ENCODE measurements around the gene ARMH4.

ARMH4 gene

DNA sequence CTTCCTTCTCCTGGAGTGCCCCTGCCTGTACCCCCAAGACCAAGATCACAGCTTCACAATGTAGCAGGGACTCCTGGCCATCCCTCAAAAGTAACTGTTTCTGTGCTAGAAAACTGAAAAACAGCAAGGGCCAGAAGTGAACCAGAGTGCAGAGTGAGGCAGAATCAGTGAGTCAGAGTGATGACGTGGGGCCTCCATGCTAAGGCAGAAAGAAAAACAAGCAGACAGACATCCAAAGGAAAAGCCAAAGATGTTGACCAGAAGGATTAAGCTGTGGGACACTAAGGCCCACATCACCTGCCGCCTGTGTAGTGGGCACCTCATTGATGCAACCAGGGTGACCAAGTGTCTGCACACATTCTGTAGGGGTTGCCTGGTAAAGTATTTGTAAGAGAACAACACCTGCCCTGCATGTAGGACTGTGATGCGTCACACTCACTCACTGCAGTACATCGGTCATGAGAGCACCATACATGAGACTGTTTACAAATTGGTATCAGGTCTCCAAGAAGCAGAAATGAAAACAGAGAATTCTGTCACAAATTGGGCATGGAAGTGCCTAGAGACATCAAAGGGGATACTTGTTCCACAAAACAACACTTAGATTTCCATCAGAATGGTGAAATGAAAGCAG is 51.2 kb downstream of the ARMH4 start:
- TF ChIP-seq TAF1 (IDR thresholded peaks at IDR 0.05; ENCODE audit: borderline replicate concordance, insufficient read depth, low read length) (no peak), FOXP2 (optimal IDR thresholded peaks at IDR 0.05; ENCODE audit: borderline replicate concordance, extremely low read depth, extremely low read length, insufficient read depth) (no peak), SIN3A (IDR thresholded peaks at IDR 0.05; ENCODE audit: borderline replicate concordance, insufficient read depth, low read length) (no peak)
- TF ChIP-seq, protein P1, sequence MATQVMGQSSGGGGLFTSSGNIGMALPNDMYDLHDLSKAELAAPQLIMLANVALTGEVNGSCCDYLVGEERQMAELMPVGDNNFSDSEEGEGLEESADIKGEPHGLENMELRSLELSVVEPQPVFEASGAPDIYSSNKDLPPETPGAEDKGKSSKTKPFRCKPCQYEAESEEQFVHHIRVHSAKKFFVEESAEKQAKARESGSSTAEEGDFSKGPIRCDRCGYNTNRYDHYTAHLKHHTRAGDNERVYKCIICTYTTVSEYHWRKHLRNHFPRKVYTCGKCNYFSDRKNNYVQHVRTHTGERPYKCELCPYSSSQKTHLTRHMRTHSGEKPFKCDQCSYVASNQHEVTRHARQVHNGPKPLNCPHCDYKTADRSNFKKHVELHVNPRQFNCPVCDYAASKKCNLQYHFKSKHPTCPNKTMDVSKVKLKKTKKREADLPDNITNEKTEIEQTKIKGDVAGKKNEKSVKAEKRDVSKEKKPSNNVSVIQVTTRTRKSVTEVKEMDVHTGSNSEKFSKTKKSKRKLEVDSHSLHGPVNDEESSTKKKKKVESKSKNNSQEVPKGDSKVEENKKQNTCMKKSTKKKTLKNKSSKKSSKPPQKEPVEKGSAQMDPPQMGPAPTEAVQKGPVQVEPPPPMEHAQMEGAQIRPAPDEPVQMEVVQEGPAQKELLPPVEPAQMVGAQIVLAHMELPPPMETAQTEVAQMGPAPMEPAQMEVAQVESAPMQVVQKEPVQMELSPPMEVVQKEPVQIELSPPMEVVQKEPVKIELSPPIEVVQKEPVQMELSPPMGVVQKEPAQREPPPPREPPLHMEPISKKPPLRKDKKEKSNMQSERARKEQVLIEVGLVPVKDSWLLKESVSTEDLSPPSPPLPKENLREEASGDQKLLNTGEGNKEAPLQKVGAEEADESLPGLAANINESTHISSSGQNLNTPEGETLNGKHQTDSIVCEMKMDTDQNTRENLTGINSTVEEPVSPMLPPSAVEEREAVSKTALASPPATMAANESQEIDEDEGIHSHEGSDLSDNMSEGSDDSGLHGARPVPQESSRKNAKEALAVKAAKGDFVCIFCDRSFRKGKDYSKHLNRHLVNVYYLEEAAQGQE (IDR thresholded peaks at IDR 0.05; ENCODE audit: insufficient read depth in 1 of 2, low read depth in 2 of 2, low read length in 2 of 2): no peak

DNA sequence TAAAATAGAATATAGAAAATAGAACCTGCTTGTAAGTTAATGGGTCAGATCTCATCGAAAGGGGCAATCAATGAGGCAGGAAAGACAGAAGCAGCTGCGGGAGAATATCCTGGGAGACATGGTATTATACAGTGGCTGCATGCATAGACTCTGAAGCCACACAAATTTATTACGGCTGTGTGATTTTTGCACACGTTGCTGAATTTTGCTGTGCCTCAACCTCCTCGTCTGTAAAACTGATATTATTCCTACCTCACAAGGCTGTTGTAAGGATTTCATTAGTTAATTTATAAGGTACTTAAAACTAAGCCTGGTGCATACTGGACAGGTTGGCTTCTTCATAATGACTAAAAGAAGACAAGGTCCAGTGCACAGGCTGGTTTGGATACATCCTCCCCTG is 52.3 kb downstream of the ARMH4 start:
- TF ChIP-seq SIN3A (IDR thresholded peaks at IDR 0.05; ENCODE audit: borderline replicate concordance, insufficient read depth, low read length): no peak
- TF ChIP-seq, protein P1 (IDR thresholded peaks at IDR 0.05; ENCODE audit: insufficient read depth in 1 of 2, low read depth in 2 of 2, low read length in 2 of 2): no peak
- no peak for TF ChIP-seq TAF1 (IDR thresholded peaks at IDR 0.05; ENCODE audit: borderline replicate concordance, insufficient read depth, low read length)
- no peak for TF ChIP-seq FOXP2 (optimal IDR thresholded peaks at IDR 0.05; ENCODE audit: borderline replicate concordance, extremely low read depth, extremely low read length, insufficient read depth)
- no peak for TF ChIP-seq POLR2AphosphoS5 (IDR thresholded peaks at IDR 0.05; ENCODE audit: low read depth, low read length)

DNA sequence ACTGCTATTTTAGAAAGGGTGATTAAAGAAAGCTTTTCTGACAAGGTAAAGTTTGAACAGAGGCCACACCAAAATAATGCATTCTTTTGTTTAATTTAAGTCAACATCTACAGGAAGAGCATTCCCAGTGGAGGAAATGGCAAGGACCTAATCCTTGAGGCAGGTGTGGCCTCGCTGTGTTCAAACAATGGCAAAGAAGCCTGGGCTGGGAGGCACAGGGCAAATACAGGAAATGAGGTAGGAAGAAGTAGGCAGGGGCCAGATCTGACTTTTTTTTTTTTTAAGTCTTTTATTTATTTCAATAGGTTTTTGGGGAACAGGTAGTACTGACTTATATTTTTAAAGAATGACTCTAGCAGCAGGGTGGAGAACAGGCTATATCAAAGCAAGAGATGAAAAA is 53.5 kb downstream of the ARMH4 start:
- no peak for TF ChIP-seq SIN3A (IDR thresholded peaks at IDR 0.05; ENCODE audit: borderline replicate concordance, insufficient read depth, low read length)

DNA sequence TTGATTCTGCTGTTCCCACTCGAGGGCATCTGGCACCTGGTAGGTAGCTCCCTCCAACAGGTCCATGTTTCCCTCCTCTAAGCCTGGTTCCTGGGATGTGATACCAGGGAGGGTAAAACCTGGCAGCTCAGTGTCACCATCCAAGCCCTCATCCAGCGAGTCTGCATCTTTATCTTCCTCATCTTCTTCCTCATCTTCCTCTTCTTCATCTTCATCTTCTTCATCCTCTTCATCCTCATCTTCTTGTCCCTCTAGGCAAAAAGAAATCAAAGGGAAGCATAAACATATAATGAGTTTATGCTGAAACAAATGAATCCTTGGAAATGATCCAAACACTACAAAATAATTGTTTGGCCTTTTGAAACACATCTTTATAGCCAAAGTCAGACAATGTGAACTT is 55.3 kb downstream of the ARMH4 start:
- TF ChIP-seq POLR2AphosphoS5 (IDR thresholded peaks at IDR 0.05; ENCODE audit: low read depth, low read length): no peak
- TF ChIP-seq SIN3A (IDR thresholded peaks at IDR 0.05; ENCODE audit: borderline replicate concordance, insufficient read depth, low read length): no peak
- no peak for TF ChIP-seq TAF1 (IDR thresholded peaks at IDR 0.05; ENCODE audit: borderline replicate concordance, insufficient read depth, low read length)
- no peak for TF ChIP-seq FOXP2 (optimal IDR thresholded peaks at IDR 0.05; ENCODE audit: borderline replicate concordance, extremely low read depth, extremely low read length, insufficient read depth)
- TF ChIP-seq, protein P1 (IDR thresholded peaks at IDR 0.05; ENCODE audit: insufficient read depth in 1 of 2, low read depth in 2 of 2, low read length in 2 of 2): no peak

DNA sequence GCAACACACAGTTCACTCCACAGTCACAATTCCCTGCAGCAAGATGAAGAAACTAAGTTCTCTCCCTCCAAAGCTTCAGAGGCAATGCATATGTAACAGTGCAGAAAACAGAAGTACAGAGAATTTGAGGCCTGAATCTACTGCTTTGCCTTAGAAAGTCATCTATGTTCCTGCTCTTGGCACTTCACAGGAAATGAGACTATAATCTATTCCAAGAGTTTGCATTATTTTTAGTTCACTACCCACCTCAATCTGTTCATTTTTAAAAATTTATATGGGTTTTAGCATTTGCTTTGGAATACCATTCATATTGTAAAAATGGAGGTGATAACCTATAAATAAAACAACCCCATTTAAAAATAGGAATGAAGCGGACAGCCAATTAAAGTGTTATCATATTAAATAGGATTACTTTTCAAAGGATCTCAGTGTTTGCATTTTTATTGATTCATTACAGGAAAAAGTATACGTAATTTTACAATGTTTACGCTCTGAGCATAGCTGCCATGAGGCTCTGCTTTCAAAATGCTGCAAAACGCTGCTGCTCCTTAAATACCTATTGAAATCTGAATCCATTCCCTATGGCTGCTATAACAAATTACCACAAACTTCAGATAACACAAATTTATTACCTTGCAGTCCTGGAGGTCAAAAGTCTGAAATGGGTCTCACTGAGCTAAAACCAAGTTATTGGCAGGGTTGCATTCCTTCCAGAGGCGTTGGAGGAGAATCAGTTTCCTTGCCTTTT is 60.0 kb downstream of the ARMH4 start:
- TF ChIP-seq SIN3A (IDR thresholded peaks at IDR 0.05; ENCODE audit: borderline replicate concordance, insufficient read depth, low read length): no peak
- no peak for TF ChIP-seq FOXP2 (optimal IDR thresholded peaks at IDR 0.05; ENCODE audit: borderline replicate concordance, extremely low read depth, extremely low read length, insufficient read depth)
- no peak for TF ChIP-seq POLR2AphosphoS5 (IDR thresholded peaks at IDR 0.05; ENCODE audit: low read depth, low read length)
- TF ChIP-seq, protein P1 (IDR thresholded peaks at IDR 0.05; ENCODE audit: insufficient read depth in 1 of 2, low read depth in 2 of 2, low read length in 2 of 2): no peak
- TF ChIP-seq TAF1 (IDR thresholded peaks at IDR 0.05; ENCODE audit: borderline replicate concordance, insufficient read depth, low read length): no peak
